PC-9 (cell line): Measurements from ENCODE around the gene TTBK1. TPM values are rescaled to one million over a fixed set of nuclear protein-coding genes. Genes with fewer than 3 reads are reported as not detected.

Source experiments
- BruUV-seq: library from RNA; stranded (reverse); fragments of 400-500 nt; replicated peaks from 2 replicates; lab custom pipeline; 2021; lab: Mats Ljungman, UMichigan
- CTCF ChIA-PET: fragments of 300-600 bp; sonication (Branson Sonifier 250); formaldehyde crosslinking; loops from one replicate; lab custom pipeline; 2022; ENCODE audit warnings: antibody characterized with exemption; lab: Charles Lee
- POLR2A ChIA-PET: fragments of 300-600 bp; sonication (Branson Sonifier 250); formaldehyde crosslinking; loops from one replicate; lab custom pipeline; 2022; ENCODE audit warnings: antibody characterized with exemption; ENCODE audit not compliant: unreplicated experiment; lab: Charles Lee
- DNase-seq, 2 experiments: peaks; one replicate each; pipeline versions ENCODE4 v3.0.0 to v3.0.0-alpha.2; 2015 to 2022; ENCODE audit warnings: mixed read lengths in 1 of 2
- H2AFZ ChIP-seq: fragments of 200-600 bp; sonication (generic); 2 replicates; pipeline ENCODE4 v1.8.1; 2017; ENCODE audit warnings: antibody characterized with exemption
- H3F3A ChIP-seq: fragments of 200-600 bp; sonication (generic); 2 replicates; pipeline ENCODE4 v1.8.1; 2017; ENCODE audit warnings: antibody characterized with exemption, mild to moderate bottlenecking, low read depth; ENCODE audit not compliant: insufficient read depth
- H3K27ac ChIP-seq: fragments of 200-600 bp; sonication (generic); 2 replicates; pipeline ENCODE4 v1.6.1; 2016; ENCODE audit warnings: mixed run types
- H3K27me3 ChIP-seq: fragments of 200-600 bp; sonication (generic); 2 replicates; pipeline ENCODE4 v1.6.1; 2016; ENCODE audit warnings: low read depth, mixed run types; ENCODE audit not compliant: insufficient read depth
- H3K36me3 ChIP-seq: fragments of 200-600 bp; sonication (generic); 2 replicates; pipeline ENCODE4 v1.6.1; 2016; ENCODE audit warnings: low read depth, mixed run types
- H3K4me1 ChIP-seq: fragments of 200-600 bp; sonication (generic); replicated peaks from 2 replicates; pipeline ENCODE4 v1.6.1; 2016; ENCODE audit warnings: mixed run types; ENCODE audit not compliant: insufficient read depth
- H3K4me2 ChIP-seq: fragments of 200-600 bp; sonication (generic); 2 replicates; pipeline ENCODE4 v1.6.1; 2017; ENCODE audit warnings: mixed run types
- H3K4me3 ChIP-seq: fragments of 200-600 bp; sonication (generic); 2 replicates; pipeline ENCODE4 v1.6.1; 2016; ENCODE audit warnings: mixed run types
- H3K79me2 ChIP-seq: fragments of 200-600 bp; sonication (generic); 2 replicates; pipeline ENCODE4 v1.6.1; 2017; ENCODE audit warnings: low read depth, mixed run types
- H3K9me2 ChIP-seq: fragments of 200-600 bp; sonication (generic); 2 replicates; pipeline ENCODE4 v1.8.1; 2017; ENCODE audit warnings: mild to moderate bottlenecking; ENCODE audit not compliant: insufficient read depth
- H3K9me3 ChIP-seq: fragments of 200-600 bp; sonication (generic); 2 replicates; pipeline ENCODE4 v1.8.1; 2016; ENCODE audit warnings: low read depth; ENCODE audit not compliant: insufficient read depth
- H4K20me1 ChIP-seq: fragments of 200-600 bp; sonication (generic); 2 replicates; pipeline ENCODE4 v1.8.1; 2017; ENCODE audit not compliant: insufficient read depth
- EZH2 ChIP-seq: fragments of 200-600 bp; sonication (generic); IDR thresholded peaks from 2 replicates; pipeline ENCODE4 v1.8.0; 2017; ENCODE audit warnings: antibody characterized with exemption, low read depth
- intact Hi-C: fragments of 100-400 bp; cut with micrococcal nuclease; formaldehyde crosslinking; loops from one replicate; pipeline ENCODE4 v1.10.0; 2022; ENCODE audit not compliant: unreplicated experiment
- total RNA-seq: library from RNA; stranded (reverse); gene quantifications from 2 replicates; pipeline ENCODE4 v1.2.3, GENCODE V29; 2021
- TF ChIP-seq, protein P1 (sequence below): fragments of 200-600 bp; sonication (generic); conservative IDR thresholded peaks from 2 replicates; pipeline ENCODE4 v1.6.1; 2017; ENCODE audit warnings: mixed run types, antibody characterized with exemption, mild to moderate bottlenecking, moderate library complexity

The TTBK1 gene
- total RNA-seq, 1 experiment from 2014 or later = 0.07 TPM

DNA sequence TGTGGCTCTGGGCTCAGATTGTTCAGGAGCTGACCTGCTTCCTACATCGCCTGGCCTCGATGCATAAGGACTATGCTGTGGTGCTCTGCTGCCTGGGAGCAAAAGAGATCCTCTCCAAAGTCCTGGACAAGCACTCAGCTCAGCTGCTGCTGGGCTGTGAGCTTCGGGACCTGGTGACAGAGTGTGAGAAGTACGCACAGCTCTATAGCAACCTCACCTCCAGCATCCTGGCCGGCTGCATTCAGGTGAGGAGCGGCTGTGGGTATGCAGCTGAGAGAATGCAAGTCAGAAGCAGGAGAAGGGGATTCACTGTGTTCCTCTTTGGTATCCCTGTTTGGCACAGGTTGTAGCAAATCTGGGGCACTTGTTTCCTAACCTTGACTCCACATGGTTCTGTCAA, 43.4 kb upstream of the TTBK1 start:
- intact Hi-C loops = no loop called here
- no peaks in the 10 kb centered on the region for H3K79me2 ChIP-seq
- CTCF ChIA-PET = no interaction called here
- no peaks in the 10 kb centered on the region for H3K27me3 ChIP-seq
- H3K9me2 ChIP-seq = no peaks in the 10 kb centered on the region
- H3K27ac ChIP-seq = no peak overlapping the region
- no peaks in the 10 kb centered on the region for H3K9me3 ChIP-seq
- no peaks in the 10 kb centered on the region for H3F3A ChIP-seq
- H3K4me1 ChIP-seq = no peaks in the 10 kb centered on the region
- no TSS peak for BruUV-seq
- H3K4me2 ChIP-seq = no peak overlapping the region
- TF ChIP-seq, protein P1, sequence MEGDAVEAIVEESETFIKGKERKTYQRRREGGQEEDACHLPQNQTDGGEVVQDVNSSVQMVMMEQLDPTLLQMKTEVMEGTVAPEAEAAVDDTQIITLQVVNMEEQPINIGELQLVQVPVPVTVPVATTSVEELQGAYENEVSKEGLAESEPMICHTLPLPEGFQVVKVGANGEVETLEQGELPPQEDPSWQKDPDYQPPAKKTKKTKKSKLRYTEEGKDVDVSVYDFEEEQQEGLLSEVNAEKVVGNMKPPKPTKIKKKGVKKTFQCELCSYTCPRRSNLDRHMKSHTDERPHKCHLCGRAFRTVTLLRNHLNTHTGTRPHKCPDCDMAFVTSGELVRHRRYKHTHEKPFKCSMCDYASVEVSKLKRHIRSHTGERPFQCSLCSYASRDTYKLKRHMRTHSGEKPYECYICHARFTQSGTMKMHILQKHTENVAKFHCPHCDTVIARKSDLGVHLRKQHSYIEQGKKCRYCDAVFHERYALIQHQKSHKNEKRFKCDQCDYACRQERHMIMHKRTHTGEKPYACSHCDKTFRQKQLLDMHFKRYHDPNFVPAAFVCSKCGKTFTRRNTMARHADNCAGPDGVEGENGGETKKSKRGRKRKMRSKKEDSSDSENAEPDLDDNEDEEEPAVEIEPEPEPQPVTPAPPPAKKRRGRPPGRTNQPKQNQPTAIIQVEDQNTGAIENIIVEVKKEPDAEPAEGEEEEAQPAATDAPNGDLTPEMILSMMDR = no peak
- TF ChIP-seq EZH2 = no peak
- no peak overlapping the region for H3K4me3 ChIP-seq
- no peak overlapping the region for H2AFZ ChIP-seq
- DNase-seq = no peak
- H3K36me3 ChIP-seq = no peaks in the 10 kb centered on the region
- POLR2A ChIA-PET = no interaction called here
- no peaks in the 10 kb centered on the region for H4K20me1 ChIP-seq

DNA sequence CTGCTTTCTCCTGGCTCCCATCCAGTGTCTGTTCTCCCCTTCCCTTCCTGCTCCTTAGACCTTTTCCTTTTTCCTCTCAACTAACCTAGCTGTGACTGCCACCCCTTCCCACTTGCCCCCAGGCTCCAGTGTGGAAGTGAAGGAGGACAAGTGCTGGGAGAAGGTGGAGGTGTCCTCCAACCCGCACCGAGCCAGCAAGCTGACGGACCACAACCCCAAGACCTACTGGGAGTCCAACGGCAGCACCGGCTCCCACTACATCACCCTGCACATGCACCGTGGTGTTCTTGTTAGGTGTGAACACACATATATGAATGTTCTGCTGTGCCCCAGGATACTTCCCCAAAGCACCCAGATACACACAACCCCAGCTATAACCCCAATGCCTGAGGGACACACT, 42.7 kb upstream of the TTBK1 start:
- Histone ChIP-seq H3K9me3 (no peaks in the 10 kb centered on the region), H3K79me2 (no peaks in the 10 kb centered on the region), H3K9me2 (no peaks in the 10 kb centered on the region), H3K27ac (no peak overlapping the region), H3F3A (no peaks in the 10 kb centered on the region), H3K36me3 (no peaks in the 10 kb centered on the region), H3K4me3 (no peak overlapping the region), H3K27me3 (no peaks in the 10 kb centered on the region), H4K20me1 (no peaks in the 10 kb centered on the region), H3K4me1 (no peaks in the 10 kb centered on the region), H3K4me2 (no peak overlapping the region), H2AFZ (no peak overlapping the region)
- ChIA-PET POLR2A (interaction anchor here (0.6 kb wide), 1 partner anchor 30 kb away, joined by 7 read pairs; no protein-coding TSS in a partner anchor), CTCF (no interaction called here)
- TF ChIP-seq, protein P1 = no peak
- TF ChIP-seq EZH2 = no peak
- no TSS peak for BruUV-seq
- intact Hi-C loops = no loop called here
- no peak for DNase-seq

DNA sequence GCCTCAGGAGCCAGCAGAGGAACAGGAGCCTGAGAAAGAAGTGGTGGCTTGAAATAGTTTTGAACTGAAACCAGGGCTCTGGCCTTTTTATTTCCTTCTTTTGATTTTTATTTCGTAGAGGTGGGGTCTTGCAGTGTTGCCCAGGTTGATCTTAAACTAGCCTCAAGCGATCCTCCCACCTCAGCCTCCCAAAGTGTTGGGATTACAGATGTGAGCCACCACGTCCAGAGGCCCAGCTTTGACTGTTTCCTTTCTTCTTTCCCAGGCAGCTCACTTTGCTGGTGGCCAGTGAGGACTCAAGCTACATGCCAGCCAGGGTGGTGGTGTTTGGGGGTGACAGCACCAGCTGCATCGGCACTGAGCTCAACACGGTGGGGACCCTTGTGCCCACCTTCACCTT, 40.8 kb upstream of the TTBK1 start:
- POLR2A ChIA-PET = no interaction called here
- CTCF ChIA-PET = no interaction called here
- H3K4me1 ChIP-seq = no peaks in the 10 kb centered on the region; the same call in 1 of the 2 replicates
- BruUV-seq = no TSS peak
- DNase-seq = no peak
- no peaks in the 10 kb centered on the region for H3K27me3 ChIP-seq
- no peak overlapping the region for H2AFZ ChIP-seq
- no peaks in the 10 kb centered on the region for H4K20me1 ChIP-seq
- H3K27ac ChIP-seq = no peak overlapping the region
- no peaks in the 10 kb centered on the region for H3K9me2 ChIP-seq
- intact Hi-C loops = no loop called here
- no peaks in the 10 kb centered on the region for H3K36me3 ChIP-seq
- no peaks in the 10 kb centered on the region for H3K9me3 ChIP-seq
- no peaks in the 10 kb centered on the region for H3K79me2 ChIP-seq
- H3K4me2 ChIP-seq = no peak overlapping the region
- H3F3A ChIP-seq = no peaks in the 10 kb centered on the region
- H3K4me3 ChIP-seq = no peak overlapping the region
- TF ChIP-seq EZH2 = no peak
- TF ChIP-seq, protein P1 = no peak
